HepG2 (cell line): ENCODE data around the gene METTL26. TPM values are rescaled to one million over a fixed set of nuclear protein-coding genes. Genes with fewer than 3 reads are reported as not detected.

Experiments
- ATAC-seq: fragments of 200-7000 bp; cut with Tn5 transposase; 3 replicates; pipeline ENCODE4 v1.9.1; 2020; ENCODE audit warnings: mild to moderate bottlenecking, moderate library complexity
- BruUV-seq: library from RNA; stranded (reverse); fragments of 400-500 nt; replicated peaks from 2 replicates; lab custom pipeline; 2021; lab: Mats Ljungman, UMichigan
- CTCF ChIA-PET: fragments of 300-600 bp; formaldehyde crosslinking; extraction: SDS; loops from one replicate; lab custom pipeline; 2021; ENCODE audit warnings: low total read pairs, inconsistent platforms, low intra/inter-chr PET ratio; lab: Yijun Ruan, JAX
- POLR2A ChIA-PET: fragments of 350-600 bp; sonication (Branson Sonifier 250); formaldehyde crosslinking; loops from one replicate; lab custom pipeline; 2020; ENCODE audit warnings: antibody characterized with exemption, inconsistent platforms; lab: Yijun Ruan, JAX
- DNase-seq: peaks from one replicate; pipeline ENCODE4 v3.0.0-alpha.2; 2015; ENCODE audit warnings: low spot score
- FAIRE-seq: peaks from 3 replicates; lab custom pipeline; 2011; peaks lifted over from hg19 to GRCh38; lab: Jason Lieb, UNC
- H2AFZ ChIP-seq: one replicate; pipeline ENCODE4 v1.6.1; 2011; ENCODE audit warnings: low read length, inconsistent platforms
- H3K27ac ChIP-seq: fragments of 300-600 bp; 3 replicates; pipeline ENCODE4 v1.8.0; 2011; ENCODE audit warnings: mixed run types, mild to moderate bottlenecking, mixed read lengths, low read length, inconsistent platforms; ENCODE audit not compliant: insufficient read depth; ENCODE audit errors: extremely low read length
- H3K27me3 ChIP-seq, 2 experiments: fragments of 200-600 bp in 1 of 2; 2 replicates in 1 of 2; 3 replicates in 1 of 2; pipeline versions ENCODE4 v1.6.0 to v1.8.0; 2011; ENCODE audit warnings: low read length in 2 of 2, mild to moderate bottlenecking in 2 of 2, moderate library complexity in 2 of 2, inconsistent platforms in 1 of 2; ENCODE audit not compliant: insufficient read depth in 2 of 2, control insufficient read depth in 1 of 2
- H3K36me3 ChIP-seq, 2 experiments: fragments of 200-600 bp in 1 of 2; replicated peaks in 1 of 2; 2 replicates in 1 of 2; 3 replicates in 1 of 2; pipeline versions ENCODE4 v1.5.1 to v1.8.0; 2011; ENCODE audit warnings: low read length in 2 of 2, inconsistent platforms in 1 of 2; ENCODE audit not compliant: insufficient read depth in 2 of 2, control insufficient read depth in 1 of 2
- H3K4me1 ChIP-seq: 2 replicates; pipeline ENCODE4 v1.5.1; 2012; ENCODE audit warnings: low read length, inconsistent platforms; ENCODE audit not compliant: insufficient read depth
- H3K4me2 ChIP-seq: 2 replicates; pipeline ENCODE4 v1.6.0; 2011; ENCODE audit warnings: low read depth, low read length, inconsistent platforms
- H3K4me3 ChIP-seq, 3 experiments: fragments of 200-600 bp in 1 of 3; sonication (generic), shearing (Covaris generic) in 1 of 3; replicated peaks in 1 of 3; 2 replicates each; pipeline ENCODE4 v1.5.1; 2011 to 2016; ENCODE audit warnings: low read length in 3 of 3, inconsistent platforms in 2 of 3, low read depth in 2 of 3, mild to moderate bottlenecking in 2 of 3, control low read depth in 1 of 3, mixed read lengths in 1 of 3; ENCODE audit not compliant: insufficient read depth in 1 of 3
- H3K79me2 ChIP-seq: one replicate; pipeline ENCODE4 v1.6.1; 2011; ENCODE audit warnings: low read length, inconsistent platforms; ENCODE audit not compliant: insufficient read depth
- H3K9ac ChIP-seq: 2 replicates; pipeline ENCODE4 v1.6.0; 2011; ENCODE audit warnings: mild to moderate bottlenecking, low read depth, low read length, inconsistent platforms; ENCODE audit not compliant: insufficient read depth
- H3K9me3 ChIP-seq: 2 replicates; pipeline ENCODE4 v1.5.1; 2012; ENCODE audit warnings: mild to moderate bottlenecking, low read length
- H4K20me1 ChIP-seq: 2 replicates; pipeline ENCODE4 v1.6.0; 2011; ENCODE audit warnings: inconsistent platforms, mild to moderate bottlenecking, low read length, moderate library complexity; ENCODE audit not compliant: insufficient read depth
- KLF6 ChIP-seq: IDR thresholded peaks from 2 replicates; pipeline ENCODE4 v1.8.0; 2016; ENCODE audit warnings: missing biosample characterization, missing genetic modification reagents
- SP4 ChIP-seq: sonication (generic); formaldehyde crosslinking; IDR thresholded peaks from 2 replicates; pipeline ENCODE4 v1.8.1; 2023; ENCODE audit warnings: mild to moderate bottlenecking, missing genetic modification reagents
- YY1 ChIP-seq: IDR thresholded peaks from 2 replicates; pipeline ENCODE4 v1.6.1; 2011; ENCODE audit warnings: low read length, low read depth, moderate library complexity, mild to moderate bottlenecking; ENCODE audit not compliant: insufficient read depth, insufficient replicate concordance
- ZNF263 ChIP-seq: sonication (generic); formaldehyde crosslinking; IDR thresholded peaks from 2 replicates; pipeline ENCODE4 v1.4.0; 2020; ENCODE audit warnings: missing genetic modification reagents
- ZNF776 ChIP-seq: sonication (generic); formaldehyde crosslinking; IDR thresholded peaks from 2 replicates; pipeline ENCODE4 v1.4.0; 2020; ENCODE audit warnings: mild to moderate bottlenecking, missing genetic modification reagents
- WGBS: methylation state at CpG from one replicate; pipeline ENCODE4 v1.1.6; 2017; ENCODE audit warnings: low lambda C conversion rate; 5-methylcytosine and 5-hydroxymethylcytosine counted together
- in situ Hi-C: cut with HindIII; loops from 2 replicates; pipeline ENCODE4 v1.10.0; 2017; ENCODE audit warnings: low pct_unique_long_range_greater_than_20kb; ENCODE audit not compliant: extremely low pct_ligation_motif_present
- intact Hi-C: fragments of 100-400 bp; cut with micrococcal nuclease; formaldehyde crosslinking; loops from one replicate; pipeline ENCODE4 v1.10.0; 2022; ENCODE audit not compliant: unreplicated experiment
- polyA plus RNA-seq, 8 experiments: library from polyadenylated mRNA; depleted of rRNA in 3 of 8; stranded (reverse) in 7 of 8; unstranded in 1 of 8; fragments of >200 nt; fragmentation: Illumina TruSeq in 4 of 8; extraction: Trizol in 4 of 8; gene quantifications; 2 replicates each; pipeline versions ENCODE4 v1.2.1 to v1.2.3, GENCODE V29; 2011 to 2016; ENCODE audit warnings: low read depth in 4 of 8, missing spikeins in 1 of 8, mixed read lengths in 1 of 8; ENCODE audit not compliant: insufficient read depth in 1 of 8
- total RNA-seq, 5 experiments: library from RNA; depleted of rRNA; stranded (reverse); fragments of >200 nt; fragmentation: Illumina TruSeq; extraction: Trizol; gene quantifications; 2 replicates each; pipeline ENCODE4 v1.2.3, GENCODE V29; 2016; ENCODE audit warnings: low read depth in 1 of 5
- TF ChIP-seq, protein P1 (sequence below): sonication (generic); formaldehyde crosslinking; IDR thresholded peaks from one replicate; pipeline ENCODE4 v1.5.1; 2020; ENCODE audit warnings: mild to moderate bottlenecking, missing genetic modification reagents; ENCODE audit errors: not compliant biosample characterization
- TF ChIP-seq, protein P2 (sequence below): conservative IDR thresholded peaks from 2 replicates; pipeline ENCODE4 v1.6.1; 2018; ENCODE audit warnings: missing genetic modification reagents
- TF ChIP-seq, protein P3 (sequence below): IDR thresholded peaks from 2 replicates; pipeline ENCODE4 v1.6.1; 2016; ENCODE audit warnings: missing genetic modification reagents, missing compliant biosample characterization
- TF ChIP-seq, protein P4 (sequence below): sonication (generic); formaldehyde crosslinking; conservative IDR thresholded peaks from 2 replicates; pipeline ENCODE4 v1.4.0; 2020; ENCODE audit warnings: missing genetic modification reagents

Gene METTL26
- total and polyA plus RNA-seq, 2 of the 13 experiments (the other 11 are each of a cell fraction or from before 2014, with no cell fraction given), result 65.5 to 70.1 TPM

DNA sequence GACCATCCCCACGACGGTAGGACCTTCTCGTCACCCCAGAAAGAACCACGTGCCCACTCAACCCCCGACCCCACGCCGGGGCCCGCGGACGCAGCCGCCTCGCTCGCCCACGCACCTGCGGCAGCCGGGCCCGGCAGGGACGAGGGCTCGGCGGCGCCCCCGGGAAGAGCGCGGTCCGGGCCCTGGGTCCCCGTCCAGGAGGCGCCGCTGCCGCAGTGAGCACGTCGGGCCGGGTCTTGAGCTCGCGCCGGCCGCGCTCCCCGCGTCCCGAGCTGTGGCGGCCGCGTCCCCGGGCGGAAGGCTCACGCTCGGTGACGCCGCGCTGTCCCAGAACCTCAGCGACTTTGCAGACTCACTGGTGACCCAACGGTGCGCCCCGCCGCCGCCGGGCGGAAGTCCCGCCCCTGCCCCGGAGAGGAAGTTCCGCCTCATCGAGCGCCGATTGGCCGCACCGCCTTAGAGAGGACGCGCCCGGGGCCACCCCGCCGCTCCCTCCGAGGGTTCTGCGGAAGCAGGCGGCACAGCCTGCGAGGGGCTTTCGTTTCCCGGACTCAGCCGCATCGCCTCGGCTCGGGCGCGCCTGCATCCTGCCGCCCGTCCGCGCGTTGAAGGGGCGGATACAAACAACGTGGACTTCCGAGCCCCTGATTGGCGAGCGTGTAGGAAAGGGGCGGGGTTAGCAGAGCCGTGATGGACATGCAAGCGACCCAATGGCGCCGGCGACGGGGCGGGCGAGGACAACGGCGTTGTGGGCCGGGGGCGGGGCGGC lies 47.0 kb downstream of the METTL26 start:
- intact Hi-C loops (loop anchor here (10.0 kb wide), 1 partner anchor 56 kb away; the partner anchor contains the start of genes MCRIP2 and WDR90), in situ Hi-C loops (no loop called here)
- no TSS peak for BruUV-seq
- ChIA-PET POLR2A (interaction anchor here (0.7 to 1.5 kb wide), 9 partner anchors 10 to 191 kb away, joined by 3 to 7 read pairs (median 3); partner anchors contain the start of genes DECR2, METTL26 and WFIKKN1), CTCF (no interaction called here)
- no peaks in the 10 kb centered on the region for H3K9me3 ChIP-seq
- peaks cover 68% of the 10 kb centered on the region for H3K4me1 ChIP-seq
- H2AFZ ChIP-seq, result no peak overlapping the region
- WGBS, result 0% methylated on average over 11 of the region's 107 CpGs
- FAIRE-seq (peak; percentile 4), ATAC-seq (peak; percentile 73), DNase-seq (peak; percentile 89)
- H3K9ac ChIP-seq, result peak overlapping the region; percentile 97
- peaks cover 14% of the 10 kb centered on the region; the same call in 1 of the 2 replicates for H4K20me1 ChIP-seq
- peaks cover 38% of the 10 kb centered on the region for H3K79me2 ChIP-seq
- H3K4me2 ChIP-seq, result peak overlapping the region; percentile 95
- H3K27ac ChIP-seq, result peak overlapping the region; percentile 99
- peak overlapping the region; percentile 94 to 96 (median 96) for H3K4me3 ChIP-seq
- H3K36me3 ChIP-seq, result no peaks in the 10 kb centered on the region
- H3K27me3 ChIP-seq, result no peaks in the 10 kb centered on the region
- TF ChIP-seq KLF6 (CRISPR knock-in tag) (0 out of 2 replicates have a peak, but pooled peaks have one; percentile 48), SP4 (CRISPR knock-in tag) (peak; percentile 68), YY1 (peak; percentile 2), ZNF776 (CRISPR knock-in tag) (peak; percentile 89), ZNF263 (CRISPR knock-in tag) (0 out of 2 replicates have a peak, but pooled peaks have one; percentile 25)
- TF ChIP-seq, protein P1, sequence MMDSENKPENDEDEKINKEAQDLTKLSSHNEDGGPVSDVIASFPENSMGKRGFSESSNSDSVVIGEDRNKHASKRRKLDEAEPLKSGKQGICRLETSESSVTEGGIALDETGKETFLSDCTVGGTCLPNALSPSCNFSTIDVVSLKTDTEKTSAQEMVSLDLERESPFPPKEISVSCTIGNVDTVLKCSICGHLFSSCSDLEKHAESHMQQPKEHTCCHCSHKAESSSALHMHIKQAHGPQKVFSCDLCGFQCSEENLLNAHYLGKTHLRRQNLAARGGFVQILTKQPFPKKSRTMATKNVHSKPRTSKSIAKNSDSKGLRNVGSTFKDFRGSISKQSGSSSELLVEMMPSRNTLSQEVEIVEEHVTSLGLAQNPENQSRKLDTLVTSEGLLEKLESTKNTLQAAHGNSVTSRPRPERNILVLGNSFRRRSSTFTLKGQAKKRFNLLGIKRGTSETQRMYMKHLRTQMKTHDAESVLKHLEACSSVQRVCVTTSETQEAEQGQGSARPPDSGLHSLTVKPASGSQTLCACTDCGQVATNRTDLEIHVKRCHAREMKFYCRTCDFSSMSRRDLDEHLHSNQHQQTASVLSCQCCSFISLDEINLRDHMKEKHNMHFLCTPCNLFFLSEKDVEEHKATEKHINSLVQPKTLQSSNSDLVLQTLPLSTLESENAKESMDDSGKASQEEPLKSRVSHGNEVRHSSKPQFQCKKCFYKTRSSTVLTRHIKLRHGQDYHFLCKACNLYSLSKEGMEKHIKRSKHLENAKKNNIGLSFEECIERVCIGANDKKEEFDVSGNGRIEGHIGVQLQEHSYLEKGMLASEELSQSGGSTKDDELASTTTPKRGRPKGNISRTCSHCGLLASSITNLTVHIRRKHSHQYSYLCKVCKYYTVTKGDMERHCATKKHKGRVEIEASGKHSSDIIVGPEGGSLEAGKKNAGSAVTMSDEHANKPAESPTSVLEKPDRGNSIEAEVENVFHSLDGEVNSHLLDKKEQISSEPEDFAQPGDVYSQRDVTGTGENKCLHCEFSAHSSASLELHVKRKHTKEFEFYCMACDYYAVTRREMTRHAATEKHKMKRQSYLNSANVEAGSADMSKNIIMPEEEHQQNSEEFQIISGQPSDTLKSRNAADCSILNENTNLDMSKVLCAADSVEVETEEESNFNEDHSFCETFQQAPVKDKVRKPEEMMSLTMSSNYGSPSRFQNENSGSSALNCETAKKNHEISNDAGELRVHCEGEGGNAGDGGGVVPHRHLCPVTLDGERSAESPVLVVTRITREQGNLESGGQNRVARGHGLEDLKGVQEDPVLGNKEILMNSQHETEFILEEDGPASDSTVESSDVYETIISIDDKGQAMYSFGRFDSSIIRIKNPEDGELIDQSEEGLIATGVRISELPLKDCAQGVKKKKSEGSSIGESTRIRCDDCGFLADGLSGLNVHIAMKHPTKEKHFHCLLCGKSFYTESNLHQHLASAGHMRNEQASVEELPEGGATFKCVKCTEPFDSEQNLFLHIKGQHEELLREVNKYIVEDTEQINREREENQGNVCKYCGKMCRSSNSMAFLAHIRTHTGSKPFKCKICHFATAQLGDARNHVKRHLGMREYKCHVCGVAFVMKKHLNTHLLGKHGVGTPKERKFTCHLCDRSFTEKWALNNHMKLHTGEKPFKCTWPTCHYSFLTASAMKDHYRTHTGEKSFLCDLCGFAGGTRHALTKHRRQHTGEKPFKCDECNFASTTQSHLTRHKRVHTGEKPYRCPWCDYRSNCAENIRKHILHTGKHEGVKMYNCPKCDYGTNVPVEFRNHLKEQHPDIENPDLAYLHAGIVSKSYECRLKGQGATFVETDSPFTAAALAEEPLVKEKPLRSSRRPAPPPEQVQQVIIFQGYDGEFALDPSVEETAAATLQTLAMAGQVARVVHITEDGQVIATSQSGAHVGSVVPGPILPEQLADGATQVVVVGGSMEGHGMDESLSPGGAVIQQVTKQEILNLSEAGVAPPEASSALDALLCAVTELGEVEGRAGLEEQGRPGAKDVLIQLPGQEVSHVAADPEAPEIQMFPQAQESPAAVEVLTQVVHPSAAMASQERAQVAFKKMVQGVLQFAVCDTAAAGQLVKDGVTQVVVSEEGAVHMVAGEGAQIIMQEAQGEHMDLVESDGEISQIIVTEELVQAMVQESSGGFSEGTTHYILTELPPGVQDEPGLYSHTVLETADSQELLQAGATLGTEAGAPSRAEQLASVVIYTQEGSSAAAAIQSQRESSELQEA (CRISPR knock-in tag), result peak; percentile 26
- TF ChIP-seq, protein P2, sequence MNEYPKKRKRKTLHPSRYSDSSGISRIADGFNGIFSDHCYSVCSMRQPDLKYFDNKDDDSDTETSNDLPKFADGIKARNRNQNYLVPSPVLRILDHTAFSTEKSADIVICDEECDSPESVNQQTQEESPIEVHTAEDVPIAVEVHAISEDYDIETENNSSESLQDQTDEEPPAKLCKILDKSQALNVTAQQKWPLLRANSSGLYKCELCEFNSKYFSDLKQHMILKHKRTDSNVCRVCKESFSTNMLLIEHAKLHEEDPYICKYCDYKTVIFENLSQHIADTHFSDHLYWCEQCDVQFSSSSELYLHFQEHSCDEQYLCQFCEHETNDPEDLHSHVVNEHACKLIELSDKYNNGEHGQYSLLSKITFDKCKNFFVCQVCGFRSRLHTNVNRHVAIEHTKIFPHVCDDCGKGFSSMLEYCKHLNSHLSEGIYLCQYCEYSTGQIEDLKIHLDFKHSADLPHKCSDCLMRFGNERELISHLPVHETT (CRISPR knock-in tag), result peak; percentile 50; the same call in 1 of the 2 replicates
- TF ChIP-seq, protein P3, sequence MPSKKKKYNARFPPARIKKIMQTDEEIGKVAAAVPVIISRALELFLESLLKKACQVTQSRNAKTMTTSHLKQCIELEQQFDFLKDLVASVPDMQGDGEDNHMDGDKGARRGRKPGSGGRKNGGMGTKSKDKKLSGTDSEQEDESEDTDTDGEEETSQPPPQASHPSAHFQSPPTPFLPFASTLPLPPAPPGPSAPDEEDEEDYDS (CRISPR knock-in tag), result peak; percentile 42; the same call in 1 of the 2 replicates
- TF ChIP-seq, protein P4, sequence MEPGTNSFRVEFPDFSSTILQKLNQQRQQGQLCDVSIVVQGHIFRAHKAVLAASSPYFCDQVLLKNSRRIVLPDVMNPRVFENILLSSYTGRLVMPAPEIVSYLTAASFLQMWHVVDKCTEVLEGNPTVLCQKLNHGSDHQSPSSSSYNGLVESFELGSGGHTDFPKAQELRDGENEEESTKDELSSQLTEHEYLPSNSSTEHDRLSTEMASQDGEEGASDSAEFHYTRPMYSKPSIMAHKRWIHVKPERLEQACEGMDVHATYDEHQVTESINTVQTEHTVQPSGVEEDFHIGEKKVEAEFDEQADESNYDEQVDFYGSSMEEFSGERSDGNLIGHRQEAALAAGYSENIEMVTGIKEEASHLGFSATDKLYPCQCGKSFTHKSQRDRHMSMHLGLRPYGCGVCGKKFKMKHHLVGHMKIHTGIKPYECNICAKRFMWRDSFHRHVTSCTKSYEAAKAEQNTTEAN, result 0 out of 2 replicates have a peak, but pooled peaks have one; percentile 56
